ENCODE data around the gene RNU1-1. TPM values are rescaled to one million over a fixed set of nuclear protein-coding genes. Genes with fewer than 3 reads are reported as not detected.

Gene RNU1-1
- polyA plus RNA-seq, 1 experiment = not detected

Small RNA genes lying within 50 kb of the gene (small RNA-seq; reads per million reads assigned to genes)
- gene RNU1-1 (ENCODE audit: insufficient read length, low read depth, low replicate concordance) (not detected), gene RNU1-6P (ENCODE audit: insufficient read length, low read depth, low replicate concordance) (not detected)

Other genes with a start within 250 kb of the RNU1-1 start
- gene FBXO42, start 161.8 kb downstream of the RNU1-1 start, polyA plus RNA-seq (2011; rRNA removed) = 19.7 and 31.7 TPM in 2 replicates
- 94.9 and 125 TPM in 2 replicates for gene SZRD1, start 147.0 kb downstream of the RNU1-1 start, polyA plus RNA-seq (2011; rRNA removed)
- not detected in 2 replicates for gene SPATA21, start 76.9 kb downstream of the RNU1-1 start, polyA plus RNA-seq (2011; rRNA removed)
- gene NECAP2, start 73.6 kb downstream of the RNU1-1 start, polyA plus RNA-seq (2011; rRNA removed) = 102 and 111 TPM in 2 replicates
- gene NBPF1, start 99.3 kb upstream of the RNU1-1 start, polyA plus RNA-seq (2011; rRNA removed) = 28.3 and 36.9 TPM in 2 replicates
- gene RNU1-3, start 152.7 kb upstream of the RNU1-1 start, polyA plus RNA-seq (2011; rRNA removed) = not detected in 2 replicates
- not detected in 2 replicates for gene RNU1-4, start 226.2 kb upstream of the RNU1-1 start, polyA plus RNA-seq (2011; rRNA removed)